ENCODE data around the gene NUDT8.
"Not testable (repeated sequence)": the region's sequence is repeated elsewhere in the genome, so short reads cannot be mapped to it uniquely, and the experiment has no call there.

Gene NUDT8

GRCh38 chr11:67592880-67593564 is 36.7 kb downstream of the NUDT8 start:
- Histone ChIP-seq H3K9me3 (ENCODE audit: control insufficient read depth, low read length) (no peaks in the 10 kb centered on the region), H3K4me1 (no peaks in the 10 kb centered on the region), H2AFZ (no peak overlapping the region), H3K4me2 (ENCODE audit: low read length) (no peak overlapping the region), H3K79me2 (no peaks in the 10 kb centered on the region), H3K9ac (no peak overlapping the region), H3K27me3 (ENCODE audit: control insufficient read depth, insufficient read depth, low read length) (no peaks in the 10 kb centered on the region), H3K4me3 (ENCODE audit: low read depth, low read length) (no peak overlapping the region), H3K36me3 (ENCODE audit: control insufficient read depth, insufficient read depth, low read length) (no peaks in the 10 kb centered on the region), H3K27ac (no peak overlapping the region)
- no peak for TF ChIP-seq CTCF (IDR thresholded peaks at IDR 0.05)

- H3K27me3 ChIP-seq (ENCODE audit: control insufficient read depth, insufficient read depth, low read length); H3K4me3 ChIP-seq (ENCODE audit: low read depth, low read length); H3K36me3 ChIP-seq (ENCODE audit: control insufficient read depth, insufficient read depth, low read length); H3K9me3 ChIP-seq (ENCODE audit: control insufficient read depth, low read length); H3K4me2 ChIP-seq (ENCODE audit: low read length); H3K4me1 ChIP-seq; H3K9ac ChIP-seq; H3K79me2 ChIP-seq; H3K27ac ChIP-seq; H2AFZ ChIP-seq: not testable (repeated sequence)
Observed at GRCh38 chr11:67588899-67589415, 40.8 kb downstream of the NUDT8 start.

GRCh38 chr11:67588136-67588503 is 41.6 kb downstream of the NUDT8 start:
- no peaks in the 10 kb centered on the region for H3K79me2 ChIP-seq
- no peak overlapping the region for H3K4me3 ChIP-seq (ENCODE audit: low read depth, low read length)
- H3K27me3 ChIP-seq (ENCODE audit: control insufficient read depth, insufficient read depth, low read length), result no peaks in the 10 kb centered on the region
- H3K27ac ChIP-seq, result no peak overlapping the region
- no peaks in the 10 kb centered on the region for H3K36me3 ChIP-seq (ENCODE audit: control insufficient read depth, insufficient read depth, low read length)
- no peak overlapping the region for H3K4me2 ChIP-seq (ENCODE audit: low read length)
- H3K4me1 ChIP-seq, result no peaks in the 10 kb centered on the region
- no peak overlapping the region for H2AFZ ChIP-seq
- H3K9ac ChIP-seq, result no peak overlapping the region
- no peak for TF ChIP-seq CTCF (IDR thresholded peaks at IDR 0.05)
- H3K9me3 ChIP-seq (ENCODE audit: control insufficient read depth, low read length), result no peaks in the 10 kb centered on the region

- Histone ChIP-seq H3K4me1 (peaks cover 5% of the 10 kb centered on the region), H3K27me3 (ENCODE audit: control insufficient read depth, insufficient read depth, low read length) (no peaks in the 10 kb centered on the region), H3K27ac (no peak overlapping the region), H3K9me3 (ENCODE audit: control insufficient read depth, low read length) (no peaks in the 10 kb centered on the region), H3K79me2 (no peaks in the 10 kb centered on the region), H3K9ac (no peak overlapping the region), H3K36me3 (ENCODE audit: control insufficient read depth, insufficient read depth, low read length) (no peaks in the 10 kb centered on the region), H2AFZ (no peak overlapping the region), H3K4me3 (ENCODE audit: low read depth, low read length) (no peak overlapping the region), H3K4me2 (ENCODE audit: low read length) (no peak overlapping the region)
- no peak for TF ChIP-seq CTCF (IDR thresholded peaks at IDR 0.05)
Observed at GRCh38 chr11:67586568-67587250, 43.0 kb downstream of the NUDT8 start.

GRCh38 chr11:67585911-67586310 is 43.8 kb downstream of the NUDT8 start:
- TF ChIP-seq CTCF (IDR thresholded peaks at IDR 0.05), result no peak
- Histone ChIP-seq H3K9me3 (ENCODE audit: control insufficient read depth, low read length) (no peaks in the 10 kb centered on the region), H3K4me2 (ENCODE audit: low read length) (no peak overlapping the region), H2AFZ (no peak overlapping the region), H3K4me1 (peaks cover 5% of the 10 kb centered on the region), H3K4me3 (ENCODE audit: low read depth, low read length) (no peak overlapping the region), H3K27me3 (ENCODE audit: control insufficient read depth, insufficient read depth, low read length) (no peaks in the 10 kb centered on the region), H3K9ac (no peak overlapping the region), H3K36me3 (ENCODE audit: control insufficient read depth, insufficient read depth, low read length) (no peaks in the 10 kb centered on the region), H3K27ac (no peak overlapping the region), H3K79me2 (no peaks in the 10 kb centered on the region)
